Activated naive CD8-positive, alpha-beta T cell treated with anti-CD3 and anti-CD28 coated beads, Interleukin-2, amount 50 U/mL, for 24 hours (primary cell): ENCODE data around the gene RPS6KA2.

ENCODE experiments used
- ATAC-seq: fragments of 150-1000 bp; cut with Tn5 transposase; one replicate; pipeline ENCODE4 v1.10.0; 2021
- DNase-seq: peaks from one replicate; pipeline ENCODE4 v3.0.0; 2021
- H3K27ac Mint-ChIP-seq: one replicate; pipeline ENCODE4 v1.8.0; 2021; ENCODE audit warnings: mild to moderate bottlenecking, mixed read lengths
- H3K27me3 Mint-ChIP-seq: one replicate; pipeline ENCODE4 v1.8.0; 2021; ENCODE audit warnings: mixed read lengths
- H3K36me3 Mint-ChIP-seq: one replicate; pipeline ENCODE4 v1.8.0; 2021; ENCODE audit warnings: low read depth, mixed read lengths
- H3K4me1 Mint-ChIP-seq: one replicate; pipeline ENCODE4 v1.8.0; 2021; ENCODE audit warnings: mixed read lengths
- H3K4me3 Mint-ChIP-seq: one replicate; pipeline ENCODE4 v1.8.0; 2021; ENCODE audit warnings: mild to moderate bottlenecking, moderate library complexity, mixed read lengths
- H3K9me3 Mint-ChIP-seq: one replicate; pipeline ENCODE4 v1.8.0; 2021; ENCODE audit warnings: mixed read lengths

Gene RPS6KA2

GRCh38 chr6:166579237-166579850 is 47.7 kb downstream of the RPS6KA2 start:
- H3K27ac Mint-ChIP-seq: no peak overlapping the region
- no peak for DNase-seq
- peaks cover 6% of the 10 kb centered on the region for H3K9me3 Mint-ChIP-seq
- no peak for ATAC-seq
- no peaks in the 10 kb centered on the region for H3K27me3 Mint-ChIP-seq
- H3K4me1 Mint-ChIP-seq: no peaks in the 10 kb centered on the region
- H3K4me3 Mint-ChIP-seq: no peak overlapping the region
- no peaks in the 10 kb centered on the region for H3K36me3 Mint-ChIP-seq

- ATAC-seq: no peak
- H3K4me3 Mint-ChIP-seq: no peak overlapping the region
- H3K27me3 Mint-ChIP-seq: no peaks in the 10 kb centered on the region
- H3K9me3 Mint-ChIP-seq: peaks cover 6% of the 10 kb centered on the region
- no peak overlapping the region for H3K27ac Mint-ChIP-seq
- no peaks in the 10 kb centered on the region for H3K4me1 Mint-ChIP-seq
- no peaks in the 10 kb centered on the region for H3K36me3 Mint-ChIP-seq
- no peak for DNase-seq
Observed at GRCh38 chr6:166578536-166579236, 48.4 kb downstream of the RPS6KA2 start.

GRCh38 chr6:166575205-166575604 is 51.8 kb downstream of the RPS6KA2 start:
- Mint-ChIP-seq H3K27ac (no peak overlapping the region), H3K4me3 (no peak overlapping the region), H3K9me3 (peaks cover 6% of the 10 kb centered on the region), H3K36me3 (no peaks in the 10 kb centered on the region), H3K27me3 (no peaks in the 10 kb centered on the region), H3K4me1 (no peaks in the 10 kb centered on the region)
- no peak for ATAC-seq
- no peak for DNase-seq

DNA sequence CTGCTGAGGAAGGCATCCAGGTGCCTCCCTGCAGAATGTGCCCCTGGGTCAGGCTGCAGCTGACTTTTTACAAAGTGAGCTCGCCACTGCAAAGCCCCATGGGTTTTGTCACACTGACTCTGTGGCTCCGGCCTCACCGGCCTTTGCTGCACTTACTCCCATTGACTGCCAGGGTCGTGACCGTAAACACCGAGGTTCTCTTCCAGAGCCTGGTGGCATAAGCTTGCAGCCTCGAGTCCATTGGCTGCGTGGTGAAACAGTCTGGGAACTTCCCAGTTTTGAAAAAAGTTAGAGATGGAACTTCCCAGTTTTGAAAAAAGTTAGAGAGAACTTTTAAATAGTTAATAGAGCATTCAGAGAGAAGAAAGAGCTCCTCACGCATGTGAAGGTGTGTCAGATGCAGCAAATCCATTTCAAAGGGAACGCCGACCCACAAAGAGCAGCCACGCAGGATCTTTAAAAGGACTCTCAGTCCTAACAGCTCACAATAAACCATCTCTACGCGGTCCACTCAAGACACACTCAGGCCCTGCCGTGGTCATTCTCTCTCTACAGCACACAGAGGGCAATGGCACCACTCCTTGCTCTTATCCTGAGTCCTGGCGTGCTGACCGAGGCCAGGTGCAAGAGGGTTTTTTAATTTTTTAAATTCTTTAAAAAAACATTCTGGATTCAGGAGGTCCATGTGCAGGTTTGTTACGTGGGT is 53.4 kb downstream of the RPS6KA2 start:
- H3K36me3 Mint-ChIP-seq: no peaks in the 10 kb centered on the region
- no peak overlapping the region for H3K4me3 Mint-ChIP-seq
- no peak overlapping the region for H3K27ac Mint-ChIP-seq
- H3K27me3 Mint-ChIP-seq: no peaks in the 10 kb centered on the region
- ATAC-seq (no peak), DNase-seq (no peak)
- no peaks in the 10 kb centered on the region for H3K4me1 Mint-ChIP-seq
- peaks cover 6% of the 10 kb centered on the region for H3K9me3 Mint-ChIP-seq

DNA sequence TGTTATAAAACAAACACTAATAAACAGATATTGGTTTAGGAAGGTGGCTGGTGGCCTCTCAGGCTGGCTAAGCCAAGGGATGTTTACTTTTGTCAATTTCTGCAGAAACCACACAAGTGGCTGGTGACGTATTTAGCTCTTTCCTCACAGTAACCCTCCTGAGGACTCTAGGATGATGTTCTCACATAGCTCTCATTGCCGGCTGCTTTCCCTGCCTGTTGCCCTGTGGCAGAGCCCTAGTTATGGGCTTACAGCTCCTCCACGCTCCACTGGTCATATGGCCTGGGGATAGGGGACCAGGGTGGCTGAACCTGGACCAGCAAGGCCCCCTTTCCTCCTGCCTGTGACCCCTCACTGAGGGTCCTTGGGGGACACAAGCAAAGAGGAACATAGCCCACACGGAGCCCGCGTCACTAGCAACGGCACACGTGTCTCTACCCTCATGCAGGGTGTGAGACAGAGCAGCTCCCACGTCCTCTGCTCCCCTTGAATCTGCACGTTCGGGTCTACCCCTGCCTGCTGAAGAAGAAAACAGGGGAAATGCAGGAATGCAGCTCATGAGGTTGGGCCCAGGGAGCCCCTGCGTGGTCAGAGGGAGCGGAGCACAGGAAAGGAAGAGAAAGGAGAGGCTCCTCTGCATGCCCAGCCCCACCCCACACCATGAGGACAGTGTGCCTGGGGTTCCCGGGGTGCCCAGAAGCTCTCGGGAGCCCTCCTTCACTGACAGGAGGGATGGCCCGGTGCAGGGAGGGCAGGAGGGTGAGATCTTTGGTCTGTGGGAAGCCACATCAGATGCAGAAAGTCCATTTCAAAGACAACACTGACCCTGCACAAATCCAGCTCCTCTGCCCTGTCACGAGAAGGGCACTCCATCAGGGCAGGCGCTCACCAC is 54.4 kb downstream of the RPS6KA2 start:
- H3K27ac Mint-ChIP-seq: no peak overlapping the region
- H3K27me3 Mint-ChIP-seq: no peaks in the 10 kb centered on the region
- H3K36me3 Mint-ChIP-seq: no peaks in the 10 kb centered on the region
- H3K9me3 Mint-ChIP-seq: peaks cover 6% of the 10 kb centered on the region
- no peak overlapping the region for H3K4me3 Mint-ChIP-seq
- no peak for ATAC-seq
- no peaks in the 10 kb centered on the region for H3K4me1 Mint-ChIP-seq
- DNase-seq: no peak

DNA sequence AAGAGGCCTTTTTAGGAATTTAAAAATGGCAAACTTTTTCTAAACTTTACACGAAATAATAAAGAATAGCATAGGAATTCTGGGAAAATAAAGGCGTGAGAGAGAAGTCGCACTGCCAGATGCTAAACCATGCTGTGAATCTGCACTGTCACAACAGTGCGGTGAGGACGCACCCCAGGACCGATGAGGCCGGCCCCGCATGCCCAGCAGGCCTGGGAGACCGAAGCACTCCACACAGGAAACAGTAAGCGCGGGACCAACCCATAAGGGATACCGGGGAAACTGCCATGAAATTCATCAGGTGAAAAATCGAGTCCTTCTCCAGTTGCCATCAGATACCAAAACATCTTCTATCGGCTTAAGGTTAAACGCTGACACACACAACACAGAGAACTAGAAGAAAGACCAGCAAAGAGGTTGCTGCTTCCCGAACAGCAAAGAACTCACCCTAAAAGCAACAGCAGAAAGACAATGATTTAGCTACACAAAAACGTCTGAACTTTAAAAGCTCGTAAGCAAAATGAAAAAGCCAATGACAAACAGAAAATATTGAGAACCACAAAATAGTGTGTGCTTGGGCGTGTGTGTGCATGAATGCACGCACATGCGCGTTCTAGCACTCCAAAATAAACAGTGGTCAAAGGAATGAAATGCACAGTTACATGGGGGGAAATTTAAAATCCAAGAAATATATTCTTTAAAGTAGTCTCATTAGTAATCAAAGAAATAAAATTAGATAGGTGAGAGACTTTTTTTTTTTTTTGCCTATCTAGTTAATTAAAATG is 55.9 kb downstream of the RPS6KA2 start:
- peaks cover under 1% of the 10 kb centered on the region for H3K9me3 Mint-ChIP-seq
- DNase-seq (no peak), ATAC-seq (no peak)
- H3K4me3 Mint-ChIP-seq: no peak overlapping the region
- no peaks in the 10 kb centered on the region for H3K36me3 Mint-ChIP-seq
- H3K4me1 Mint-ChIP-seq: no peaks in the 10 kb centered on the region
- no peak overlapping the region for H3K27ac Mint-ChIP-seq
- no peaks in the 10 kb centered on the region for H3K27me3 Mint-ChIP-seq

- H3K4me1 Mint-ChIP-seq: no peaks in the 10 kb centered on the region
- no peak overlapping the region for H3K27ac Mint-ChIP-seq
- H3K4me3 Mint-ChIP-seq: no peak overlapping the region
- no peaks in the 10 kb centered on the region for H3K27me3 Mint-ChIP-seq
- DNase-seq (no peak), ATAC-seq (no peak)
- H3K9me3 Mint-ChIP-seq: no peaks in the 10 kb centered on the region
- no peaks in the 10 kb centered on the region for H3K36me3 Mint-ChIP-seq
Observed at GRCh38 chr6:166569206-166569605, 57.8 kb downstream of the RPS6KA2 start.

- no peaks in the 10 kb centered on the region for H3K36me3 Mint-ChIP-seq
- no peaks in the 10 kb centered on the region for H3K4me1 Mint-ChIP-seq
- ATAC-seq: no peak
- H3K27ac Mint-ChIP-seq: no peak overlapping the region
- H3K27me3 Mint-ChIP-seq: no peaks in the 10 kb centered on the region
- DNase-seq: no peak
- H3K9me3 Mint-ChIP-seq: no peaks in the 10 kb centered on the region
- no peak overlapping the region for H3K4me3 Mint-ChIP-seq
Observed at GRCh38 chr6:166567813-166568212, 59.2 kb downstream of the RPS6KA2 start.

GRCh38 chr6:166567107-166567506 is 59.9 kb downstream of the RPS6KA2 start:
- H3K27me3 Mint-ChIP-seq: no peaks in the 10 kb centered on the region
- H3K27ac Mint-ChIP-seq: no peak overlapping the region
- ATAC-seq (no peak), DNase-seq (no peak)
- no peaks in the 10 kb centered on the region for H3K9me3 Mint-ChIP-seq
- H3K4me1 Mint-ChIP-seq: no peaks in the 10 kb centered on the region
- H3K4me3 Mint-ChIP-seq: no peak overlapping the region
- no peaks in the 10 kb centered on the region for H3K36me3 Mint-ChIP-seq

GRCh38 chr6:166566026-166567011 is 60.7 kb downstream of the RPS6KA2 start:
- Mint-ChIP-seq H3K4me1 (no peaks in the 10 kb centered on the region), H3K4me3 (no peak overlapping the region), H3K27ac (no peak overlapping the region), H3K36me3 (no peaks in the 10 kb centered on the region), H3K27me3 (no peaks in the 10 kb centered on the region), H3K9me3 (no peaks in the 10 kb centered on the region)
- ATAC-seq (no peak), DNase-seq (no peak)

DNA sequence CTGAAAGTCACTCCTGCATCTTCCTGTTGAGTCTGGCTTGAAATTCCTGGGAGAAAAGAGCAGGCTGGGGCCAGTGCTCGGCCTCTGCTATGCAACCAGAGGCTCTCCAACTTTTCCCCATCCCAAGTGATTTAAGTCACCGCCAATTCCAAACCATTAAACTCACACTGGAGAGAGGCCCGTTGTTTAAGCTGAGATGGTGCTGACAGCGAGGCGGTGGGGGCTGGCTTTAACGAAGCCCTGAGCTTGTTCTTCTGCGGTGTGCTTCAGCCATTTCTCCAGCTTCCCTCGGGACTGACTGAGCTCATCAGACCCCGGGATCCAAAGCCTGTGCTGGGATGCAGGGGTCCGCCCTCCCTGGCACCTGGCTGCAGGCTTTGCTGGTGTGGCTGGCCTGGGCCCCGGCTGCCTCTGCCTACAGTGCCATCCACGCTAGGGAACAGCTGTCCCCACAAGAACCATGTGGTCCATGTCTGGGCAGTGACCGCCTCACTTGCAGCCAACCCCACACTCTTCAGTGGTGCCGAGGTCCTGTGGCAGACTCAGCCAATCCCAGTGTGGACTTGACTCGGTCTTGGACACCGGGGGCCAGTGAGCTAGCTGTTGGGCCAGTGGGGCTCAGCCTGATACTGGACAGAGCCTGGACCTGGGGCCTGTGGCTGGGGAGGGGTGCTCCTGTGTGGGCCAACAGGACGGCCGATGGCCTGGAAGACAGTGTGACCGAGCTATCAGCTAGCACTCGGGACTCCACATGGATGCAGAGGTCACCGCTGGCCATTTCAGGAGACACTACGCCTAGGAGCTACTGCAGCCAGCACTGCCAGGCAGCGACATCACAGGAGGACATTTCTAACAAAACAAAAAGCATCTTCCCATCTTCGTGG is 61.7 kb downstream of the RPS6KA2 start:
- DNase-seq (no peak), ATAC-seq (no peak)
- H3K4me3 Mint-ChIP-seq: no peak overlapping the region
- H3K9me3 Mint-ChIP-seq: peaks cover 1% of the 10 kb centered on the region
- H3K4me1 Mint-ChIP-seq: no peaks in the 10 kb centered on the region
- no peak overlapping the region for H3K27ac Mint-ChIP-seq
- no peaks in the 10 kb centered on the region for H3K36me3 Mint-ChIP-seq
- H3K27me3 Mint-ChIP-seq: no peaks in the 10 kb centered on the region

DNA sequence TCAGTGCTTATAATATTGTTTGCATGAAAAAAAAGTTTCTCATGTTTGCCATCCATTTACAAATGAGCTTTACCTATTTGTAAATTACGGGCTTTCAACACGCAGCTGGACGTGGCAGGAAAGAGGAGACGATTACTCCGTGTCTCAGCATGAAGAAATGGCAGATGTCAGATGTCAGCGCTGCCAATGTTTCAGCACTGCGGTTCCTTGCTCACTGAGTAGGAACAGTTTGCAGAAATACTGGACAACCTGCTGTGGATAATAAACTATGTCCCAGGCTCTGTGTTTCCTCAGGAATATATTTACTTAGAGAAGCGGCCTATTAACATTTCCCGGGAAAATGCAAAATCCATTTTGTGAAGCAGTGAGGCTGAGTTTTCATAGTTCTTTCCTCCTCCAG is 63.2 kb downstream of the RPS6KA2 start:
- peaks cover 17% of the 10 kb centered on the region for H3K9me3 Mint-ChIP-seq
- peaks cover 4% of the 10 kb centered on the region for H3K36me3 Mint-ChIP-seq
- no peak overlapping the region for H3K27ac Mint-ChIP-seq
- DNase-seq (no peak), ATAC-seq (no peak)
- H3K4me1 Mint-ChIP-seq: no peaks in the 10 kb centered on the region
- no peak overlapping the region for H3K4me3 Mint-ChIP-seq
- no peaks in the 10 kb centered on the region for H3K27me3 Mint-ChIP-seq
